HepG2 (cell line): ENCODE data around the gene CCNYL1. TPM values are rescaled to one million over a fixed set of nuclear protein-coding genes. Genes with fewer than 3 reads are reported as not detected.

ENCODE experiments used
- AKNA ChIP-seq: sonication (generic); formaldehyde crosslinking; IDR thresholded peaks from 2 replicates; pipeline ENCODE4 v1.4.0; 2020; ENCODE audit warnings: missing genetic modification reagents, borderline replicate concordance
- FOSL2 ChIP-seq: sonication (generic); formaldehyde crosslinking; IDR thresholded peaks from 2 replicates; pipeline ENCODE4 v1.4.0; 2020; ENCODE audit warnings: missing genetic modification reagents
- LCORL ChIP-seq, 2 experiments: fragments of 450-650 bp in 1 of 2; sonication (generic) in 1 of 2; formaldehyde crosslinking in 1 of 2; IDR thresholded peaks; 2 replicates each; pipeline versions ENCODE4 v1.5.0 to v1.6.1; 2017 to 2020; ENCODE audit warnings: antibody characterized with exemption in 1 of 2, missing genetic modification reagents in 1 of 2
- MLX ChIP-seq: IDR thresholded peaks from 2 replicates; pipeline ENCODE4 v1.6.1; 2016
- TRAFD1 ChIP-seq: sonication (generic); formaldehyde crosslinking; IDR thresholded peaks from 2 replicates; pipeline ENCODE4 v1.5.1; 2020; ENCODE audit warnings: missing genetic modification reagents, mild to moderate bottlenecking, borderline replicate concordance
- ZKSCAN8 ChIP-seq: IDR thresholded peaks from 2 replicates; pipeline ENCODE4 v1.6.1; 2016; ENCODE audit warnings: borderline replicate concordance, missing genetic modification reagents, missing compliant biosample characterization
- ZNF230 ChIP-seq: sonication (generic); formaldehyde crosslinking; IDR thresholded peaks from 2 replicates; pipeline ENCODE4 v1.4.0; 2020; ENCODE audit warnings: mild to moderate bottlenecking, missing genetic modification reagents
- polyA plus RNA-seq, 8 experiments: library from polyadenylated mRNA; depleted of rRNA in 3 of 8; stranded (reverse) in 7 of 8; unstranded in 1 of 8; fragments of >200 nt; fragmentation: Illumina TruSeq in 4 of 8; extraction: Trizol in 4 of 8; gene quantifications; 2 replicates each; pipeline versions ENCODE4 v1.2.1 to v1.2.3, GENCODE V29; 2011 to 2016; ENCODE audit warnings: low read depth in 4 of 8, missing spikeins in 1 of 8, mixed read lengths in 1 of 8; ENCODE audit not compliant: insufficient read depth in 1 of 8
- total RNA-seq, 5 experiments: library from RNA; depleted of rRNA; stranded (reverse); fragments of >200 nt; fragmentation: Illumina TruSeq; extraction: Trizol; gene quantifications; 2 replicates each; pipeline ENCODE4 v1.2.3, GENCODE V29; 2016; ENCODE audit warnings: low read depth in 1 of 5
- TF ChIP-seq, protein P1 (sequence below): sonication (generic); formaldehyde crosslinking; IDR thresholded peaks from 2 replicates; pipeline ENCODE4 v1.5.1; 2020; ENCODE audit warnings: mild to moderate bottlenecking, missing genetic modification reagents, moderate library complexity
- TF ChIP-seq, protein P2 (sequence below): sonication (generic); formaldehyde crosslinking; IDR thresholded peaks from 2 replicates; pipeline ENCODE4 v1.8.0; 2022; ENCODE audit warnings: missing genetic modification reagents, mild to moderate bottlenecking, moderate library complexity, borderline replicate concordance
- TF ChIP-seq, protein P3 (sequence below): IDR thresholded peaks from 2 replicates; pipeline ENCODE4 v1.6.1; 2016; ENCODE audit warnings: low read depth
- TF ChIP-seq, protein P4 (sequence below): IDR thresholded peaks from 2 replicates; pipeline ENCODE4 v1.6.1; 2018; ENCODE audit warnings: missing genetic modification reagents

Gene CCNYL1
- total and polyA plus RNA-seq, 2 of the 13 experiments (the other 11 are each of a cell fraction or from before 2014, with no cell fraction given): 12.5 to 16.2 TPM

- TF ChIP-seq, protein P1, sequence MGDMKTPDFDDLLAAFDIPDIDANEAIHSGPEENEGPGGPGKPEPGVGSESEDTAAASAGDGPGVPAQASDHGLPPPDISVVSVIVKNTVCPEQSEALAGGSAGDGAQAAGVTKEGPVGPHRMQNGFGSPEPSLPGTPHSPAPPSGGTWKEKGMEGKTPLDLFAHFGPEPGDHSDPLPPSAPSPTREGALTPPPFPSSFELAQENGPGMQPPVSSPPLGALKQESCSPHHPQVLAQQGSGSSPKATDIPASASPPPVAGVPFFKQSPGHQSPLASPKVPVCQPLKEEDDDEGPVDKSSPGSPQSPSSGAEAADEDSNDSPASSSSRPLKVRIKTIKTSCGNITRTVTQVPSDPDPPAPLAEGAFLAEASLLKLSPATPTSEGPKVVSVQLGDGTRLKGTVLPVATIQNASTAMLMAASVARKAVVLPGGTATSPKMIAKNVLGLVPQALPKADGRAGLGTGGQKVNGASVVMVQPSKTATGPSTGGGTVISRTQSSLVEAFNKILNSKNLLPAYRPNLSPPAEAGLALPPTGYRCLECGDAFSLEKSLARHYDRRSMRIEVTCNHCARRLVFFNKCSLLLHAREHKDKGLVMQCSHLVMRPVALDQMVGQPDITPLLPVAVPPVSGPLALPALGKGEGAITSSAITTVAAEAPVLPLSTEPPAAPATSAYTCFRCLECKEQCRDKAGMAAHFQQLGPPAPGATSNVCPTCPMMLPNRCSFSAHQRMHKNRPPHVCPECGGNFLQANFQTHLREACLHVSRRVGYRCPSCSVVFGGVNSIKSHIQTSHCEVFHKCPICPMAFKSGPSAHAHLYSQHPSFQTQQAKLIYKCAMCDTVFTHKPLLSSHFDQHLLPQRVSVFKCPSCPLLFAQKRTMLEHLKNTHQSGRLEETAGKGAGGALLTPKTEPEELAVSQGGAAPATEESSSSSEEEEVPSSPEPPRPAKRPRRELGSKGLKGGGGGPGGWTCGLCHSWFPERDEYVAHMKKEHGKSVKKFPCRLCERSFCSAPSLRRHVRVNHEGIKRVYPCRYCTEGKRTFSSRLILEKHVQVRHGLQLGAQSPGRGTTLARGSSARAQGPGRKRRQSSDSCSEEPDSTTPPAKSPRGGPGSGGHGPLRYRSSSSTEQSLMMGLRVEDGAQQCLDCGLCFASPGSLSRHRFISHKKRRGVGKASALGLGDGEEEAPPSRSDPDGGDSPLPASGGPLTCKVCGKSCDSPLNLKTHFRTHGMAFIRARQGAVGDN: no peak
- TF ChIP-seq FOSL2 (CRISPR knock-in tag) (peak; percentile 62; the same call in 1 of the 2 replicates), MLX (CRISPR knock-in tag) (0 out of 2 replicates have a peak, but pooled peaks have one; percentile 28), ZNF230 (CRISPR knock-in tag) (no peak), LCORL (IDR thresholded peaks at IDR 0.05) (no peak), LCORL (CRISPR knock-in tag; IDR thresholded peaks at IDR 0.05) (peak; percentile 66), TRAFD1 (peak; percentile 94; the same call in 1 of the 2 replicates), ZKSCAN8 (peak; percentile 77; the same call in 1 of the 2 replicates), AKNA (CRISPR knock-in tag) (no peak)
- TF ChIP-seq, protein P2, sequence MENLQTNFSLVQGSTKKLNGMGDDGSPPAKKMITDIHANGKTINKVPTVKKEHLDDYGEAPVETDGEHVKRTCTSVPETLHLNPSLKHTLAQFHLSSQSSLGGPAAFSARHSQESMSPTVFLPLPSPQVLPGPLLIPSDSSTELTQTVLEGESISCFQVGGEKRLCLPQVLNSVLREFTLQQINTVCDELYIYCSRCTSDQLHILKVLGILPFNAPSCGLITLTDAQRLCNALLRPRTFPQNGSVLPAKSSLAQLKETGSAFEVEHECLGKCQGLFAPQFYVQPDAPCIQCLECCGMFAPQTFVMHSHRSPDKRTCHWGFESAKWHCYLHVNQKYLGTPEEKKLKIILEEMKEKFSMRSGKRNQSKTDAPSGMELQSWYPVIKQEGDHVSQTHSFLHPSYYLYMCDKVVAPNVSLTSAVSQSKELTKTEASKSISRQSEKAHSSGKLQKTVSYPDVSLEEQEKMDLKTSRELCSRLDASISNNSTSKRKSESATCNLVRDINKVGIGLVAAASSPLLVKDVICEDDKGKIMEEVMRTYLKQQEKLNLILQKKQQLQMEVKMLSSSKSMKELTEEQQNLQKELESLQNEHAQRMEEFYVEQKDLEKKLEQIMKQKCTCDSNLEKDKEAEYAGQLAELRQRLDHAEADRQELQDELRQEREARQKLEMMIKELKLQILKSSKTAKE (CRISPR knock-in tag): no peak
- TF ChIP-seq, protein P3, sequence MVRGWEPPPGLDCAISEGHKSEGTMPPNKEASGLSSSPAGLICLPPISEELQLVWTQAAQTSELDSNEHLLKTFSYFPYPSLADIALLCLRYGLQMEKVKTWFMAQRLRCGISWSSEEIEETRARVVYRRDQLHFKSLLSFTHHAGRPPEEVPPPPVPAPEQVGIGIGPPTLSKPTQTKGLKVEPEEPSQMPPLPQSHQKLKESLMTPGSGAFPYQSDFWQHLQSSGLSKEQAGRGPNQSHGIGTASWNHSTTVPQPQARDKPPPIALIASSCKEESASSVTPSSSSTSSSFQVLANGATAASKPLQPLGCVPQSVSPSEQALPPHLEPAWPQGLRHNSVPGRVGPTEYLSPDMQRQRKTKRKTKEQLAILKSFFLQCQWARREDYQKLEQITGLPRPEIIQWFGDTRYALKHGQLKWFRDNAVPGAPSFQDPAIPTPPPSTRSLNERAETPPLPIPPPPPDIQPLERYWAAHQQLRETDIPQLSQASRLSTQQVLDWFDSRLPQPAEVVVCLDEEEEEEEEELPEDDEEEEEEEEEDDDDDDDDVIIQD (CRISPR knock-in tag): no peak
- TF ChIP-seq, protein P4, sequence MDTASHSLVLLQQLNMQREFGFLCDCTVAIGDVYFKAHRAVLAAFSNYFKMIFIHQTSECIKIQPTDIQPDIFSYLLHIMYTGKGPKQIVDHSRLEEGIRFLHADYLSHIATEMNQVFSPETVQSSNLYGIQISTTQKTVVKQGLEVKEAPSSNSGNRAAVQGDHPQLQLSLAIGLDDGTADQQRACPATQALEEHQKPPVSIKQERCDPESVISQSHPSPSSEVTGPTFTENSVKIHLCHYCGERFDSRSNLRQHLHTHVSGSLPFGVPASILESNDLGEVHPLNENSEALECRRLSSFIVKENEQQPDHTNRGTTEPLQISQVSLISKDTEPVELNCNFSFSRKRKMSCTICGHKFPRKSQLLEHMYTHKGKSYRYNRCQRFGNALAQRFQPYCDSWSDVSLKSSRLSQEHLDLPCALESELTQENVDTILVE: 0 out of 2 replicates have a peak, but pooled peaks have one; percentile 36
Measured at GRCh38 chr2:207746131-207746530, 34.7 kb downstream of the CCNYL1 start (continued).
